GM19193 (cell line): ENCODE measurements around the gene MX2.

Experiments used
- POLR2A ChIP-seq: IDR thresholded peaks from 4 replicates; pipeline ENCODE4 v1.6.1; 2011; ENCODE audit not compliant: insufficient read depth, insufficient read length; ENCODE audit errors: extremely low read depth

The MX2 gene

DNA sequence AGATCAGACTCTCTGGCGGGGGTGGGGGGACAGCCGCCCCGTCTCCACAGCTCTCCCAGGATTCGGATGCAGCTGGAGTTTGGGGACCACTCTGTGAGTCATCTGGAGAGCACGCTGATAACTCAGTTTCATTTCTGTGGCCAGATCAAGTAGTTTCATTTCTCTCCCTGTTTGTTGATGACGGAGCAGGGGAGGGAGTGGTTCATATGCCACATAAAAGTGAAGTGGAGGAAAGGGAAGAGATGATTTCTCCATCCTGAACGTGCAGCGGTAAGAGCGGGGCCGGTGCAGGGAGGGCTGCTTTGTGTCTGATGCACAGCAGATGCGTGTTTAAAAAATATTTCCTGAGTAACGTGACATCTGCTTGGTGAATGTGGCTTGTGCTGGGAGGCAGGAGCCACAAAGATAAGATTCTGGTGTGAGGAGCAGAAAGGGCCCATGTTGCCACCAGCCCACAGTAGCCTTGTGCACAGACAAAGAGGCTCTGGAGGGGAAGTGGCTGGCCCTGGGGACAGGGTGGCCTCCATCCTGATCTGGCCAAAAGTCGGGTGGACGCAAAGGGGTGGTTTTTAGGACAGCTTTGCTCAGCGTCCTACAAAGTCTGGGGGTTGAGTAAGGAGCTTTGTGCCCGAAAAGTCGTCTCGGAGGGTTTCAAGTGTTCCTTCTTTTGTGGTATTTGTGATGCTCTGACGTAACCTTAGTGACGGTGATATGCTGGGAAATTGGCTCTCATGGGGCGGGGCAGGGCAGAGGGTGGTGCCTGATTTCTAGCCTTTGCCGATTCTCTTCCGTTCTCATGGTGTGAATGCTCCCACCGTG is at the start of gene MX2:
MX2 (plus strand) TSS at position 242 of the 819 bp plus-strand sequence. CDS start 14,880 bp downstream, outside the sequence.
- TF ChIP-seq POLR2A, result peak; percentile 72

DNA sequence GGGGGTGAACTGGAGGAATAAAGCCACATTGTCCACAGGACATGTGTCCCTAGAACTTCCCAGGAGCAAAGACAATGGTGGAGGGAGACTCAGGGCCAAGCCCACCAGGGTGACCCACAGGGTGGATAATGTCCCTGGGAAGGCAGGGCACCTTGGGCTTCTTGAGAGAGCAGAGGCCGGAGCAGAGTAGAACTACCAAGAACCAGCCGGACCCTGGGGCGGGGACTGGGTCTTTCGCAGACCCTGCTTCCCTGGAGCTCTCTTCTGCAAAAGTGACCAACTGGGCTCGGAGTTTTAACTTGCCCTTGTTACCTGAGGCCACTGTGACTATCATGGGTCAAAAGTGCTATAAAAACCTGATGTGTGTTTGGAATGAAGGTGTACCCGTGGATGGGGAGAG is 46.1 kb upstream of the MX2 start:
- TF ChIP-seq POLR2A, result no peak

GRCh38 chr21:41316200-41317062 is 45.4 kb upstream of the MX2 start, which contains the start of gene FAM3B:
Gene FAM3B (plus strand): TSS chr21:41316801. CDS start chr21:41316880, 79 bp downstream.
- TF ChIP-seq POLR2A, result no peak

DNA sequence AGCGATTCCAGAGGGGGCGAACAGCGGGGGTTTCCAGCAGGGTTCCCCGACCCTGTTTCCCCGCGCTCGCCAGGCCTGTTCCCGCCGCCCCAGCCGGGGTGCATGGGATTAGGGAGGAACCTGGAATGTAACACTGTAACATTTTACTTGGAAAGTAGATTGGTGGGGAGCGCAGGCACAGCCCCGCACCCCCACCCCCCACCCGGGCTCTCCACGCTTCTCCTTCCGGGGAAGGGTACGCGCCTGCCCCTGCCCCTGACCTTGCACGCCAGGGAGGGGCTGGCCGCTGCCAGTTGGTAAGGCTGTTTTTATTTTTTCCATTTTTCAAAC is 44.8 kb upstream of the MX2 start:
- TF ChIP-seq POLR2A, result no peak

DNA sequence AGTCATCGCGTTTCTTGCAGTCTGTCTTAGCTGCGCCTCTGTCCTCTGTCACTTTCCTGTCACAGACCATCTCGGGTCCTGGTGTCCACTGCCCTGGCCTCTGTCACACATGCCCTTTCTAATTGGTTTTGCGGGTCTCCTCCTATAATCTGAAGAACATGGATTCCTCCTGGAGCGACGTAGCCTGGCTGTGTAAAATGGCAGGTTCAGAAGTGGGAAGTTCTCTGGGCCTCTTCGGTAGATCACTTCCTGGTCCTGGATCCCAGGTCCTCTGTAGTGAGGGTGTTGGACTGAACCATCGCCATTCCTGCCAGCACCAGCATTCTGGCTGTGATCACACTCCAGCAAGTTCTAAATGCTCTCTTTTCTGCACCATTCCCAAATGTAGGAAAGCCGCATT is 44.4 kb upstream of the MX2 start:
- TF ChIP-seq POLR2A, result no peak

DNA sequence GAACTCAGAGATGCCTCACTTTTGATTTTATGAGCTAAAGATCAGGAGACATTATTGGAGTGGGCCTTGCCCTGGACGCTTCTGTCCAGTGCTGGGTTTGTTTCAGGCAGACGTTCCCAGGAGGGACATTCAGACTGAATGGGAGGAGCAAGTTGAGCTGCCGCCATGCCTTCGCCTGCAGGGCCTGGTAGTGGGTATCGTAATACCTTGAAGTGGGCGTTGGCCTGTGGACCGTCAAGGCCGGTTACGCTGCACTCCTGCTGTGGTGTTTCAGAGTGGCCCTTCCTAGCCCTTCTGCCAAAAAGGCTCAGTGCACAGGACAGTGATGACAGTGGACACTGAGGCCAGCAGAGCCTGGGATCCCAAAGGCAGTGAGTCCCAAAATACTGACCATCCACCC is 43.6 kb upstream of the MX2 start:
- TF ChIP-seq POLR2A, result no peak

DNA sequence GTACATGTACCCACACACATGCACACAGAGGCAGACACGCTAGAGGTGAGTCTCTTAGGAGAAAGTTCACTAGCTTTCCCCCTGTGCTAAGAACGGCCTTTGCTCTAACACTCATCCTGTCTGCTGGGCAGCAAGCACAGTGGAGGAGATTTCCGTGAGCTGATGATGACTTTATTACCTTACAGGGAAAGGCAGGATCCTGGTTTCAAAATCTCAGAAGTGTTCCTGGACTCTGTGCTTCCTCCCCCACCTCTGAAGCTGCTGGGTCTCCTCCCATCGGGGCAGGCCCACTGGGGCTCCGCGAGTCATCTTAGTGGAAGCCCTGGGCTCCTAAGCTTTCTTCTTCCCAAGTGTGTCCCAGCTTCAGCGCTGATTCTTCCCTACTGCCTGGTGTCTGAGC is 42.6 kb upstream of the MX2 start:
- no peak for TF ChIP-seq POLR2A

DNA sequence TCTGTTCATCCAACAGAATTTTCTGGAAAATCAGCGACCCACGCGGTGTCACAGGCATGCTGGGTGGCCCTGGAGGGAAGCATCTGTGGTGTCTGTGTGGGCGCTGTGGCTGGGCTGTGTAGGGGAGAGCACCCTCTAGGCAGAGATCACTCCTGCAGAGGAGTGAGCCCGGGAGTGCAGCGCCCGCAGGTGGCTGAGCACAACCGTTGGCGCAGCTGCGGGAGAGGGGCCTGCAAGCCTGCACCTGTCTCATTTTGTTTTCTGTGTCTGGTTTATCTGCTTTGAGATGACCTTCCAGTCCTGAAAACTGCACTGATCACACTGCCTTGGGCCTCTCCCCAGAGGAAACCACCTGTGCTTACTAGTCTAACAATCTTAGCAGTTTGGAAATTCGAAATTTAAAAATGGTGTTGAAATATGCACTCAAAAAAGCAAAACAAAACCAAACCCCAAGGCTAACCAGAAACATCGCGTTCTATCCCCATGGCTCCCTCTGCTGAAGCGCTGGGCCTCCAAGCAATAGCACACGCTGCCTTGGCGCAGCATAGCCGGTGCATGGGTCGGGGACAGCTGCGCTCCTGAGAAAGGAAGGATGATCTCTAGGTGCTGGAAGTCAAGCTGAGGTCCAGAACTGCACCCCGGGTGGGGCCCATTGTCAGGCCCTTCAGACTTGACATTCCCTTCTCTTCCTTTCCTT is 40.5 kb upstream of the MX2 start:
- TF ChIP-seq POLR2A, result no peak

DNA sequence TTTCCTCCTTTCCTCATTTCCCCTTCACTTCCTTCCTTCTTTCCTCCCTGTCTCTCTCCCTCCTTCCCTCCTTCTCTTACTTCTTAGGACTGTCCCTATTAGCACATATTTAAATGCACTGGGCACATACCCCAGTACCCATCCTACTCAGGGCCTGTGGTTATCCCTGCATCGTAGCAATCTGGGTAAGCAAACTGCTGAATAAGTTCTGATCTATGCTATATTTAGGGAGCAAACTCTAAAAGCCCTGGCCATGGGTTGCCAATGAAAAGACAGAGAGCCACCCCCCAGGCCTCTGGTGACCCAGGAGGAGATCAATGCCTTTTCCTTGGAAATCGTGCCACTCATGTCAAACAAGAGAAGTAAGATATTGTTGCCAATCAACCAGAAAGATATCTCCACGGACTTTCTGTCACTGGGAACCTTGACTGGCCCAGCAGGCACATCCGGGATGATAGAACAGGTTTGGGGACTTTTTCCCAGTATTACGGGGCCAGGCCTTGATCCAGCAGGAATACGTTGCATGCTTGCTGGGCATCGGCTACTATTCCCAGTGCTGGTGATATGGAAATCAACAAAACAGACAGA is 39.8 kb upstream of the MX2 start:
- TF ChIP-seq POLR2A, result no peak

DNA sequence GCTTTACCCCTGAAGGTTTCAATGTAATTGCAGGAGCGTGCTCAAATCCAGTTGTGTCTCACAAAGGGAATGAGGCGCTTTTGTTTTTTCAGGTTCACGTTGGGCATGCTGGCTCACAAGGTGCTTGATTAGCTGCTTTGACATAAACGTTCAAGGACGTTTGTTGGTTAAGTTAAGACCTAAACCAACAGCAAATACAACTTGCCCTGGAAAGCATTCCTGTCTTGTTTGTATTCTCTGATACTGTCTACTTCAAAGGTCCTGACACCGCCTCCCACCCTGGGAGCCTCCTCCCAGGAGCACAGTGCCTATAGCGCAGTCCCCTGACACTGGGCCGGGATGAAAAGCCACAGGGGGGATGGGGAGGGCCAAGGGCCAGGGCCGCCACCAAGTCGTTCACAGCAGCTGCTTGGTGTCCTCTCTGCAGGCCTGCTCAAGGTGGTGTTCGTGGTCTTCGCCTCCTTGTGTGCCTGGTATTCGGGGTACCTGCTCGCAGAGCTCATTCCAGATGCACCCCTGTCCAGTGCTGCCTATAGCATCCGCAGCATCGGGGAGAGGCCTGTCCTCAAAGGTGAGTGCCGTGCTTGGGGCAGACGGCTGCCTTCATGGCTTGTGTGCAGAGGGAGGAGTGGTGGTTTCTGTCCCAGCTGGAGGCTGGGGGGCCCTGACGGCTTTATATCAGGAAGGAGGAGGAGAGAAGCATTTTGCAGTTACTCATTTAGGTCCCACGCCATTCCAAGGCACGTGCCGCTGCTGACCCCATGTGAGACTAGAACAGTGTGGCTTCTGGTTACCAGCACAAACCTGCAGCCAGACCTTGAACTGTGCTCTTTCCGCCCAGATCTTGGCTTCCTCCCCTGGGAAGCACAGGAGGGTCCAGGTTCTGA is 39.1 kb upstream of the MX2 start:
- no peak for TF ChIP-seq POLR2A

GRCh38 chr21:41325138-41325912 is 36.5 kb upstream of the MX2 start:
- no peak for TF ChIP-seq POLR2A

DNA sequence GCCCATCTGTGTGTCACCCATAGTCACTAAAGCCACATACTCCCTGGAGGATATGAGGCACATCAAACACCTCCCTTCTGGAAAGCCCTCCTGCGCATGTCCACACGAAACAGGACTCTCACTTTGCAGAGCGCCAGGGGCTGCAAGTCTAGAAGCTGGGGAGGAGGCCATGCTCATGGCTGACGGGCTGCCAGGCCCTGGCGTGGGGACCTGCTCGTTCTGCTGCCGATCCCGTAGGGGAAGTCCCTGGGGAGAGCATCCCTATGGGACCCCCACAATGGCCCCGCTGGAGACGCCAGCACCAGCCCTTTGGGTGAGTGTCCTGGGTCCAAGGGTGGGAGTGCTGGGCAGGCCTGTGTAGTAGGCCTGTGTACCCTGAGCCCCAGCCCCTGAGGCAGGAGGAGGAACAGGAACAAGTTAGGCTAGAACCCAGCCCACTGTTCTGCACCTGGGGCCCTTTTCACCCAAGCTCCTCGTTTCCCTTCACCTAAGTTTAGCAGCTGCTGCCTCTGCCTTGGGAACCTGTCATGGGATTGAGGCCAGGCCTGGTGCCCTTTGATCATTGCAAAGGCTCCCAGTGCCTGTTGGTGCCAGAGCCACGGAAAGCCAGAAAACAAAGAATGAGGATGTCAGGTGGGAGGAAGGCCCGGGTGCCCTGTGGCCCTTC is 35.3 kb upstream of the MX2 start:
- TF ChIP-seq POLR2A, result no peak

- no peak for TF ChIP-seq POLR2A
Measured at GRCh38 chr21:41327753-41328152, 34.1 kb upstream of the MX2 start.
